Esophagus squamous epithelium (tissue), 5 donors: ENCODE data around the gene DSCAML1. TPM values are rescaled to one million over a fixed set of nuclear protein-coding genes. Genes with fewer than 3 reads are reported as not detected.
"Not testable (repeated sequence)": the region's sequence is repeated elsewhere in the genome, so short reads cannot be mapped to it uniquely, and the experiment has no call there.

Experiments
- DNase-seq: peaks from one replicate; lab custom pipeline; 2025; lab: John Stamatoyannopoulos, UW
- H3K27ac ChIP-seq, 4 donors: fragments of 200-600 bp; sonication (generic); one replicate each; pipeline ENCODE4 v1.5.1; 2016 to 2019; ENCODE audit warnings: mild to moderate bottlenecking in 1 of 4
- H3K27me3 ChIP-seq, 4 donors: fragments of 200-600 bp; sonication (generic); 1 replicate in 3 of 4; 2 replicates in 1 of 4; pipeline versions ENCODE4 v1.5.1 to v1.6.0; 2017 to 2021; ENCODE audit warnings: antibody characterized with exemption in 1 of 4
- H3K36me3 ChIP-seq, 3 donors: fragments of 200-600 bp; sonication (generic); one replicate each; pipeline ENCODE4 v1.5.1; 2016 to 2019
- H3K4me1 ChIP-seq, 3 donors: fragments of 200-600 bp; sonication (generic); one replicate each; pipeline ENCODE4 v1.5.1; 2017 to 2019
- H3K4me3 ChIP-seq, 4 donors: fragments of 200-600 bp; sonication (generic); 1 replicate in 3 of 4; 2 replicates in 1 of 4; pipeline ENCODE4 v1.5.1; 2016 to 2019; ENCODE audit warnings: mild to moderate bottlenecking in 2 of 4, moderate library complexity in 1 of 4
- H3K9me3 ChIP-seq, 3 donors: fragments of 200-600 bp; sonication (generic); one replicate each; pipeline ENCODE4 v1.5.1; 2016 to 2019
- POLR2A ChIP-seq, 4 donors: fragments of 450-650 bp; IDR thresholded peaks; one replicate each; pipeline ENCODE4 v1.6.1; 2017; ENCODE audit warnings: antibody characterized with exemption in 4 of 4, mild to moderate bottlenecking in 4 of 4, moderate library complexity in 3 of 4
- WGBS, 2 donors: methylation state at CpG; one replicate each; pipeline ENCODE4 v1.1.5; 2018; 5-methylcytosine and 5-hydroxymethylcytosine counted together
- intact Hi-C: fragments of 100-400 bp; cut with DNase I; formaldehyde crosslinking; loops from one replicate; pipeline ENCODE4 v1.15.0; 2022
- total RNA-seq, 4 donors: library from RNA; depleted of rRNA; stranded (reverse); fragments of >200 nt; gene quantifications; one replicate each; pipeline ENCODE4 v1.1.0, GENCODE V29; 2016
- TF ChIP-seq, protein P1 (sequence below), 6 experiments: fragments of 450-650 bp in 4 of 6; fragments of 200-600 bp in 2 of 6; sonication (generic) in 2 of 6; IDR thresholded peaks; one replicate each; pipeline ENCODE4 v1.5.1; 2016 to 2019; ENCODE audit warnings: antibody characterized with exemption in 6 of 6, mild to moderate bottlenecking in 4 of 6, moderate library complexity in 4 of 6
- donor health status: DM: yes; HTN: yes; CAD: no.

The DSCAML1 gene
- total RNA-seq, 4 donors from 2014 or later: 0.04 to 0.19 TPM; not detected in 2

DNA sequence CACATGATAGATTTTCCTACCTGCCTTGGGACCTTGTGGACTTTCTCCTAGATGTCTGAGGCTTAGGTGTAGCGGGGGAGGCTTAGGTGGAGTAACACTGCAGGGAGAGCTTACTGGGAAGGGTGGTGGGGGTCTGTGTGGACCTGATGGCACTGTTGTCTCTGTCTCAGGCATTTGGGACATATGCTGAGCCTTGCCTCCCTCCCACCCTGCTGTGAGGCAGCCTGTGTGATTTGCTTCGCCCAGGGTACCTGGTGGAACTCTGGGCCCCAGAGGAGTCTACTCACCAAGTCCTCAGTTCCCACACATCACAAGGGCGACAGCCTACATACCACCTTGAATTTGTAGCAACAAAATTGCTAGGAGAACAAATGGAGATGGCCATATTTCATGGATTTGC lies 388.7 kb downstream of the DSCAML1 start:
- Histone ChIP-seq H3K27me3 (no peaks in the 10 kb centered on the region), H3K27ac (no peak overlapping the region), H3K4me3 (no peak overlapping the region), H3K36me3 (peaks cover 12 to 92% (median 15%) of the 10 kb centered on the region in 3 donors), H3K4me1 (no peaks in the 10 kb centered on the region), H3K9me3 (peaks cover 0 to 18% (median 9%) of the 10 kb centered on the region in 3 donors)
- intact Hi-C loops: no loop called here
- 93% methylated on average over 3 of the region's 3 CpGs; no CpG with 5 or more reads in 1 of the 2 donors for WGBS, 2 donors
- no peak for TF ChIP-seq POLR2A (IDR thresholded peaks at IDR 0.05)
- TF ChIP-seq, protein P1, sequence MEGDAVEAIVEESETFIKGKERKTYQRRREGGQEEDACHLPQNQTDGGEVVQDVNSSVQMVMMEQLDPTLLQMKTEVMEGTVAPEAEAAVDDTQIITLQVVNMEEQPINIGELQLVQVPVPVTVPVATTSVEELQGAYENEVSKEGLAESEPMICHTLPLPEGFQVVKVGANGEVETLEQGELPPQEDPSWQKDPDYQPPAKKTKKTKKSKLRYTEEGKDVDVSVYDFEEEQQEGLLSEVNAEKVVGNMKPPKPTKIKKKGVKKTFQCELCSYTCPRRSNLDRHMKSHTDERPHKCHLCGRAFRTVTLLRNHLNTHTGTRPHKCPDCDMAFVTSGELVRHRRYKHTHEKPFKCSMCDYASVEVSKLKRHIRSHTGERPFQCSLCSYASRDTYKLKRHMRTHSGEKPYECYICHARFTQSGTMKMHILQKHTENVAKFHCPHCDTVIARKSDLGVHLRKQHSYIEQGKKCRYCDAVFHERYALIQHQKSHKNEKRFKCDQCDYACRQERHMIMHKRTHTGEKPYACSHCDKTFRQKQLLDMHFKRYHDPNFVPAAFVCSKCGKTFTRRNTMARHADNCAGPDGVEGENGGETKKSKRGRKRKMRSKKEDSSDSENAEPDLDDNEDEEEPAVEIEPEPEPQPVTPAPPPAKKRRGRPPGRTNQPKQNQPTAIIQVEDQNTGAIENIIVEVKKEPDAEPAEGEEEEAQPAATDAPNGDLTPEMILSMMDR (IDR thresholded peaks at IDR 0.05): no peak
- no peak for DNase-seq

DNA sequence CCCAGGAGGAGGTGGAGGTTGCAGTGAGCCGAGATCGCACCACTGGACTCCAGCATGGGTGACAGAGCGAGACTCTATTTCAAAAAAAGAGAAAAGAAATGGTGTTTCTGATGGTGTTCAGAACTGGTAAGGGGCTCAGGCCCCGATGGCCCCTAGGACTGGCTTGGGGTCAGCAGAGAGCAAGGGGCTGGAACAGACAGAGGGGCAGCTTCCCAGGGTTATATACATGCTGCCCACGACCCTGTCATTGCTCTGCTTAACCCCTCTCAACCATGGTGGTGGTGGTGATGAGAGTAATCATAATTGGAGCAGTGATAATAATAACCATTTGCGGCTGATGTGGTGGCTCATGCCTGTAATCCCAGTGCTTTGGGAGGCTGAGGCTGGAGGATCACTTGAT lies 390.0 kb downstream of the DSCAML1 start:
- H3K36me3 ChIP-seq: peaks cover 12 to 93% (median 15%) of the 10 kb centered on the region in 3 donors
- H3K27me3 ChIP-seq: no peaks in the 10 kb centered on the region
- TF ChIP-seq POLR2A (IDR thresholded peaks at IDR 0.05): no peak
- TF ChIP-seq, protein P1 (IDR thresholded peaks at IDR 0.05): no peak
- DNase-seq: no peak
- H3K27ac ChIP-seq: no peak overlapping the region
- WGBS, 2 donors: 87 to 94% methylated on average over 5 to 6 of the region's 6 CpGs
- intact Hi-C loops: no loop called here
- H3K4me3 ChIP-seq: no peak overlapping the region
- no peaks in the 10 kb centered on the region for H3K4me1 ChIP-seq
- H3K9me3 ChIP-seq: peaks cover 0 to 18% (median 9%) of the 10 kb centered on the region in 3 donors

DNA sequence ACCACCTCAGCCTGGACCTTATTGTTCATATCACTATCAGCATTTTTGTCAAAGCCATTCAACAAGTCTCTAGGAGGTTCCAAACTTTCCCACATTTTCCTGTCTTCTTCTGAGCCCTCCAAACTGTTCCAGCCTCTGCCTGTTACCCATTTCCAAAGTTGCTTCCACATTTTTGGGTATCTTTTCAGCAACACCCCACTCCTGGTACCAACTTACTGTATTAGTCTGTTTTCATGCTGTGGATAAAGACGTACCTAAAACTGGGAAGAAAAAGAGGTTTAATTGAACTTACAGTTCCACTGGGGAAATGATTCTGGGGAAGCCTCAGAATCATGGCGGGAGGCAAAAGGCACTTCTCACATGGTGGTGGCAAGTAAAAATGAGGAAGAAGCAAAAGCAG lies 391.1 kb downstream of the DSCAML1 start:
- H3K4me3 ChIP-seq, H3K27ac ChIP-seq, H3K4me1 ChIP-seq, intact Hi-C loops, H3K27me3 ChIP-seq, DNase-seq: not testable (repeated sequence)
- WGBS, 2 donors: 82 to 89% methylated on average over 1 to 2 of the region's 2 CpGs
- H3K9me3 ChIP-seq: peaks cover 0 to 18% (median 9%) of the 10 kb centered on the region in 3 donors
- H3K36me3 ChIP-seq: peaks cover 12 to 82% (median 15%) of the 10 kb centered on the region in 3 donors

DNA sequence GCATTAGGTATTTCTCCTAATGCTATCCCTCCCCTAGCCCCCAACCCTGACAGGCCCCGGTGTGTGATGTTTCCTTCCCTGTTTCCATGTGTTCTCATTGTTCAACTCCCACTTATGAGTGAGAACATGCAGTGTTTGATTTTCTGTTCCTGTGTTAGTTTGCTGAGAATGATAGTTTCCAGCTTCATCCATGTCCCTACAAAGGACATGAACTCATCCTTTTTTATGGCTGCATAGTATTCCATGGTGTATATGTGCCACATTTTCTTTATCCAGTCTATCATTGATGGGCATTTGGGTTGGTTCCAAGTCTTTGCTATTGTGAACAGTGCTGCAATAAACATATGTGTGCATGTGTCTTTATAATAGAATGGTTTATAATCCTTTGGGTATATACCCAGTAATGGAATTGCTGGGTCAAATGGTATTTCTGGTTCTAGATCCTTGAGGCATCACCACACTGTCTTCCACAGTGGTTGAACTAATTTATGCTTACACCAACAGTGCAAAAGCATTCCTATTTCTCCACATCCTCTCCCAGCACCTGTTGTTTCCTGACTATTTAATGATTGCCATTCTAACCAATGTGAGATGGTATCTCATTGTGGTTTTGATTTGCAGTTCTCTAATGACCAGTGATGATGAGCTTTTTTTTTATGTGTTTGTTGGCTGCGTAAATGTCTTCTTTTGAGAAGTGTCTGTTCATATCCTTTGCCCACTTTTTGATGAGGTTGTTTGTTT lies 397.7 kb downstream of the DSCAML1 start:
- DNase-seq, H3K27ac ChIP-seq, intact Hi-C loops, H3K4me1 ChIP-seq, H3K27me3 ChIP-seq, H3K4me3 ChIP-seq: not testable (repeated sequence)
- 93 to 100% methylated on average over 2 of the region's 2 CpGs for WGBS, 2 donors
- Histone ChIP-seq H3K36me3 (peaks cover 15 to 65% (median 26%) of the 10 kb centered on the region in 3 donors), H3K9me3 (peaks cover 0 to 10% (median 0%) of the 10 kb centered on the region in 3 donors)

DNA sequence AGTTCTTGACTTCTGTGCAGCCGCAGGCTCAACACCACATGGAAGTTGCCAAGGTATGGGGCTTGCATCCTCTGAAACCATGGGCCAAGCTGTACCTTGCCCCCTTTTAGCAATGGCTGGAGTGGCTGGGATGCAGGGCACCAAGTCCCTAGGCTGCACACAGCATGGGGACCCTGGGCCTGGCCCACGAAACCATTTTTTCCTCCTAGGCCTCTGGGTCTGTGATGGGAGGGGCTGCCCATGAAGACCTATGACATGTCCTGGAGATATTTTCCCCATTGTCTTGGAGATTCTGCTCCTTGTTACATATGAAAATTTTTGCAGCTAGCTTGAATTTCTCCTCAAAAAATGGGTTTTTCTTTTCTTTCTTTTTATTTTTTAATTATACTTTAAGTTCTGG lies 398.4 kb downstream of the DSCAML1 start:
- H3K36me3 ChIP-seq: peaks cover 21 to 66% (median 30%) of the 10 kb centered on the region in 3 donors
- H3K4me3 ChIP-seq, H3K27ac ChIP-seq, intact Hi-C loops, H3K27me3 ChIP-seq, DNase-seq, H3K4me1 ChIP-seq: not testable (repeated sequence)
- H3K9me3 ChIP-seq: peaks cover 0 to 10% (median 0%) of the 10 kb centered on the region in 3 donors
- WGBS, 2 donors: 94% methylated on average over 2 of the region's 2 CpGs; no CpG with 5 or more reads in 1 of the 2 donors

DNA sequence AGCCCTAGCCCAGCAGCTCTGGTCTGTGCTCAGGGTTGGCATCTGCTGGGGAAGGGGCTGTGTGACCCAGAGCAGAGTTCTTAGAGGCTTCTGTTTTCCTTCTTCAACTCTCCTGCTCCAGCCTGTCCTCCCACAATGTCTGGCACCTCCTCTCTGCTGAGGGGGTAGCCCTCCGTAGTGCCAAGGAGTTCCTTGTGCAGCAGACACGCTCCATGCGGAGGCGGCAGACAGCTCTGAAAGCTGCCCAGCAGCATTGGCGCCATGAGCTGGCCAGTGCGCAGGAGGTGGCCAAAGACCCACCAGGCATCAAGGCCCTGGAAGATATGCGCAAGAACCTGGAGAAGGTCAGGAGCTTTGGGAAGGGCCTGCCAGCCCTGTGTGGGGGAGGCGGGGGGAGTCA lies 400.0 kb downstream of the DSCAML1 start:
- Histone ChIP-seq H3K27ac (no peak overlapping the region), H3K27me3 (no peaks in the 10 kb centered on the region), H3K4me1 (no peaks in the 10 kb centered on the region), H3K36me3 (peaks cover 33 to 71% (median 44%) of the 10 kb centered on the region in 3 donors), H3K4me3 (no peak overlapping the region), H3K9me3 (peaks cover 0 to 10% (median 0%) of the 10 kb centered on the region in 3 donors)
- no peak for TF ChIP-seq POLR2A (IDR thresholded peaks at IDR 0.05)
- TF ChIP-seq, protein P1 (IDR thresholded peaks at IDR 0.05): no peak
- 100% methylated on average over 1 of the region's 8 CpGs; no CpG with 5 or more reads in 1 of the 2 donors for WGBS, 2 donors
- intact Hi-C loops: no loop called here
- no peak for DNase-seq
